Measurements from ENCODE around the gene EHMT1.
A peak's percentile ranks its signal among the peaks of the same experiment; 100 is the strongest.

The EHMT1 gene

DNA sequence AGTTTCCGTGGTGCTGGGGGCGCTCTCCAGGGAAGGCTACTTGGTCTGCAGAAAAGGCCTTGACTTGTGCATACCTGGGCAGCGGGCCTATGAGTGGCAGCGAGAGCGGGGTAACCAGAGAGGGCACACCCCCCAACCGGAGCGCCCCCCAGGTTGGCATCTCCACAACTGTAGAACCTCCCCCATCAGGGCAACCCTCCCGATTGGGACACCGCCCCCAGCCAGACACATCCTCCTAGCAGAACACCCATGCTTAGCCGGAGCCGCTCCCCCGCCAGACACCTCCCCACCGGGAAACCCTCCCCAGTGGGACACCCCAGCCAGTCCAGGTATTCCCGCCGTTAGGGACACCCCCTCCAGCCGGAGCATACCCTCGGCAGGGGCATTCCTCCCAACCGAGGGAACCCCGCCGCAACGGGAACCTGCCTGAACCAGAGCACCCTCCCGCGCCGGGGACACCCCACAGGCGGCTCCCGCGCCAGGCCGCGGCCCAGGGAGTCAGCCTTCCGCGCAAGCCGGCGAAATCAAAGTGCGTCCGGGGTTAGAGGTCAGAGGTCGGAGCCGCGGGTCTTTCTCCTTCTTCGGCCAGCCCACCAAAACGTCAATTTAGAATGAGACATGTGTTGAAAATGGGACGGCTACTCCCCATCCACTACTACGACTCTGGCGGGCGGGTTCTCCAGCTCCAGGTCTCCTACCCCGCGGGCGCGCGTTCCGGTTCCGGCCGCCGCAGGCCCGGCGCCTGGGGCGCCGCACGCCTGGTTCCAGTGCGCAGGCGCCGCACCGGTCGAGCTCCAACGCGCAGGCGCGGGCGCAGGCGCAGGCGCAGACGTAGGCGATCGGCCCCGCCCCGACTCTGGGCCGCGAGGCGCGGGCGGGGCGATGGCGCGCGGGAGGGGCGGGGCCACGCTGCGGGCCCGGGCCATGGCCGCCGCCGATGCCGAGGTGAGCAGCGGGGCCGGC lies at the start of gene EHMT1:
TSS of gene EHMT1 (plus strand) at position 901 of the 963 bp plus-strand sequence. CDS start at position 925, 24 bp downstream.
- peak; percentile 90 to 91 for DNase-seq

GRCh38 chr9:137569609-137570203 lies 49.1 kb upstream of the EHMT1 start:
- DNase-seq, result no peak

DNA sequence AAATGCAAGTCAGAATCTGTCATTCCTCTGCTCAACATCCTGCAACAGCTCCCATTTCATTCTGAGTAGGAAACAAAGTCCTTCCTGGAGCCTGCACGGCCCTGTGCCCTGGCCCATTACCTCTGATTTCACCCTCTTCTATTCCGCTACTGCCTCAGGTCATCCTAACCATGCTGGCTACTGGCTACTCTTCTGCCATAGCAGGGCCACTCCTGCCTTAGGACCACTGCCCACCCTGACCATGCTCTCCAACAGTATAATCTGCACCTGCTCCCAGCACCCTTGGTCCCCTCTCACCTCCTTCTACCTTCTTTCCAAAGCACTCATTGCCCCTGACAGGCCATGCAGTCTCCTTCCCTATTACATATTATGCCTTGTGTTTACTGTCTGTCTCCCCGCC lies 48.2 kb upstream of the EHMT1 start:
- no peak for DNase-seq

GRCh38 chr9:137574192-137574591 lies 44.6 kb upstream of the EHMT1 start:
- no peak for DNase-seq

- DNase-seq, result no peak
Measured at GRCh38 chr9:137575364-137575715, 43.5 kb upstream of the EHMT1 start.

DNA sequence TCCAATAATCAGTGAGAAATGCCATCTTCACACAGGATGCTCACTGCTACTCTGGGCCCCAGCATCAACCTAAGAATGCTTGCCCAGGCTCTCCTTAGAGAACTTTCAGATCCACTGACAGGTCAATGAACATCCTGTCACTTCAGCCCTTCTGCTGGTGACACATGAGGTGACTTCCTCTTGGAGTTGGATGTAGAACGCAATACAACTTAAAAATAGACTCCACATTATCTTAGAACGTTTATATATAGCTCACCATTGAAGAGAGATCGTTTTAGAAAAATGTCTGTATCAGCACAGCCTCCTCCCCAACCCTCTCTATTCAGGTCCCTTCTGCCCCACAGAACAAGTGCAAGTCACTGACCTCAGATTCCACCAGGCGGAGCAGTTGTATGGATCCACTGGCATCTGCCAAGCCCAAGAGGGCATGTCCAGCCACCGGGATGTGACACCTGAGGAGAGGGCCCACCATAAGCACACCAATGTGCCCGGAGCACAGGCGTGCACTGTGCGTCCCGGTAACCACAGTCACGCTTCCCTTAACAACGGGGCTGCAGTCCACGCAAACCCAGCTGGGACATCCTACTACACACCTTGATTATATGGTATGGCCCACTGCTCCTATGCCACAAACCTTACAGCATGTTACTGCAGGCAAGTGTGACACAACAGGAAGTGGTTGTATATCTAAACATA lies 42.9 kb upstream of the EHMT1 start:
- no peak for DNase-seq

GRCh38 chr9:137578518-137579258 lies 40.1 kb upstream of the EHMT1 start, which contains the start of gene DPH7:
Gene DPH7 (minus strand): TSS chr9:137578925. CDS start chr9:137578777, 148 bp downstream.
- peak; percentile 99 for DNase-seq

- no peak for DNase-seq
Measured at GRCh38 chr9:137579259-137579604, 39.6 kb upstream of the EHMT1 start.

DNA sequence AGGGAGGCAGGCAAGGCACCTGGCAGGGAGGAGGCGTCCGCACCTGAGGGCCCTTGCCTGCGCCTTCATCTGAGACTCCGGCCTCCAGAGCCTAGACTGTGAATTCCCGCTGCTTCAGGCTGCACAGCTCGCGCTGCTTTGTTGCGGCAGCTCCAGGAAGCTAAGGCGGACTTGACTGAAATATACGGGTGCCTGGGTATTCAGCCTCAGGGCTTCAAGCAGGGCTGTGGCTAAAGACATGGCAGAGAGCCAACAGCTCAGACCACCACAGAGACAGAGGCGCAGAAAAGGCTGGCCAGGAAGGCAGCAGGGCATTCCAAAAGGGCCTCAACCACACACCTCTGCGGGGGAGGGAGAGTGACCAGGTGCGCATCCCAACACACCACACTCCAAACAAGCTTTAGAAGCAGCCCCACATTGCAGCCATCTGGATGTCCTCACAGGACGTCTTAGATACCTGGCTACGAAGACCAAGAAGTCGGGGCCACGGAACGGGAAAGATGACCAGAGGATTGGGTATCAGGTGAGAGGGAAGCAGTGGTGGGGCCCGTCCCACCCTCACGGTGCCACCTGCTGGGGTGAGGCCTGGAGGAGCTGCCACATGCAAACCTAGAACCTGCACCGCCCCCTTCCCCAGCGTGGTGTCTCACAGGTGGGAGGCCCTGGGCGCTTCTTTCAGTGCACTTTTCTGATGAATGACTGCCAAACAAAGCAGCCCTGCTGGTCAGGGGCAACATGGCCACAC lies 38.4 kb upstream of the EHMT1 start:
- DNase-seq, result no peak

DNA sequence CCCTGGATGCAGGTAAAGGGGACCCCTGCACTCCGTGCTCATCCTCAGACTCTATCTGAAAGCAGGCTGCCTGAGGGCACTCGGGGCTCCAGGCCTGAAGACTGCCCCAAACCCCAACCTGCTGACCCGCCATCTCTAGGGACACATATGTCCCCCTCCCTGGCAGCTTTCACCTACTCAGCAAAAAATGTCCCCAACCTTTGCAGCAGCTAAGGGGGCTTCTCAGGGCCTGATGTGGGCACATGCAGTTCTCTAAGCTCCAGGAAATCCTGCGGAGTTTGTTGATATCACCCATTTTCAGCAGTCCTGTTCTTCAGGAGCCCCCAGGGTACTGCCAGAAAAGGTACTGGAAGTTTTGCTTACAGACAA lies 37.9 kb upstream of the EHMT1 start:
- DNase-seq, result no peak

DNA sequence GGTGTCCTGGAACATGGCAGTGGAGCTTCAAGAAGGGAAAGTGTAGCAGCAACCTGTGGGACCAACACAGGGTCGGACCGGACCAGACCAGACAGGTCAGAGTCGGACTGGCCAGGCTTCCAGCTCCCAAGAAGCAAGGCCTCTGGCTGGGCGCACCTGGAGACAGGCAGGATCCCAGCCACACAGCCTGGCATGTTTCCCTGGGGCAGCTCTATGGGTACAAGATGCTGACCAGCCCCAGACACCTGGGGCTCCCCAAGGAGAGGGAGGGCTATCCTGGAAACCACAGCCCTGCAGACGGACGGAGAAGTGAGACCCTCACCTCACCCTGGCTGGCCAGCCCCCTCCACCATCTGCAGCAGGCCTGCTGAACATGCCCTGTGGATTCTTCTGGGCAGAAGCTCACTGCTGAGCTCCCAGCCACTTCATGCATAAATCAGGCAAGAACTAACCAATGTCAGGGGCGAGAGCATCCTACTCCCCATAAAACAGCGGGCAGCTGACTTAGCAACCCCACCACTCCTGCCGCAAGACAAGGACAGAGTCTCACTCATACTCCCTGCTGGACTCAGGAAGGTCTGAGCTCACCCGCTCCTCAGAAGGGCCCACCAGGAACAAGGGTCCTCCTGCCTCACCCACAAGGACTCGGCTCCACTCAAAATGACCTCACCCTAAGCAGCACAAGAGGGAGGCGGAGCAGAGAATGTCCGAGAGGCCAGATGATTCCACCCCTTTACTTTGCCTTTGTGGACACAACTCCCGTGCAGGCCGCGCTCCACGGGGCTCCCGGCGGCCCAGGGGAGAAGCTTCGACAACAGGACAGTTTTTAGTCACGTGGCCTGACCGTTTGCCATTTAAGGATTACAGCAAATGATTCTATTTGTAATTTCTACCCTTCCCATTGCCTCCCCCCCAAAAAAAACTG lies 37.2 kb upstream of the EHMT1 start:
- no peak for DNase-seq

DNA sequence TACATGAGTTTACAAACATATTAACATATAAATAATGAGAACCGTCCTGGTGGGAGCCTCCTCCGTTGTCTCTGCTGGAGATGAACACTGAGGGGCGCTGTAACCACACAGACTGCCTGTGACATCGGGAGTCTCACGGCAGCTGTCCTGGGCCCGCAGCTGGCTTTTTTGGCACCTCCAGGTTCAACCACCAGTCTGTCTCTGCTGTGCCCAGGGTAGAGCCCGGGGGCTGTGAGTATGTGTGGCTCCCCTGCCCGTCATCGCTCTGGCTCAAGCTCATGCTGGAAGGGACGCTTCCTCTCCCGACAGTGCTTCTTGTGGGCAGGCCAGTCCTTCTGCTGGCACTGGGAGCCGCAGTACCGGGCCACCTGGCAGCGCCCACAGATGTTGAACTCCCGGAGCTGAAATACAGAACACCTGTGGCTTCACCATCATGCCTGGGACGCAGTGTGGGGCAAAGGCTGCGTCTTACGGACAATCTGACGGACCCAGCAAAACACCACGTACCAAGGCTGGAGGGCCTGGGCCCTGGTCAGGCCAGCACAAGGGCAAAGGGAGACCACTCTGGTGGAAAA lies 36.4 kb upstream of the EHMT1 start:
- no peak for DNase-seq

DNA sequence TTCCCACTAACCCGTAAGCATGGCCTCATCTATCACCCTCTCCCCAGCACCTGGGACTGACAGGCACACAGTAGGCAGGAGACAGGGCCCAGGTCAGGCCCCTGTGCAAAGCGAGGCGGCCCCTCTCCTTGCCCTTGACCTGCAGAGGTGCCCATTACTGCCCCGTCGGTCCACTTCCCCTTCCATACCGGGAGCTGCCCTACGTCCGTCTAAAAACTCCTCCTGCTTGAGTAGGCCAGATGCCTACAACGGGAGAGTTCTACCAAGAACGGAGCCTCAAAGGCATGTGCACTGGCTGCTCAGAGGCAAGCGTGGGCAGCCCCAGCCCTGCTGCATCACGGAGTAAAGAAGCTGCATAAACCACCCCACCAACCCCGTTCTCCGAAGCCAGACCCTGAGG lies 35.5 kb upstream of the EHMT1 start:
- DNase-seq, result no peak

- DNase-seq, result no peak
Measured at GRCh38 chr9:137583957-137584356, 34.8 kb upstream of the EHMT1 start.

- DNase-seq, result no peak
Measured at GRCh38 chr9:137586854-137587253, 32.0 kb upstream of the EHMT1 start.

- no peak for DNase-seq
Measured at GRCh38 chr9:137588311-137588710, 30.5 kb upstream of the EHMT1 start.

GRCh38 chr9:137588891-137589290 lies 29.9 kb upstream of the EHMT1 start:
- DNase-seq, result no peak

- DNase-seq, result no peak
Measured at GRCh38 chr9:137589441-137590122, 29.2 kb upstream of the EHMT1 start.

DNA sequence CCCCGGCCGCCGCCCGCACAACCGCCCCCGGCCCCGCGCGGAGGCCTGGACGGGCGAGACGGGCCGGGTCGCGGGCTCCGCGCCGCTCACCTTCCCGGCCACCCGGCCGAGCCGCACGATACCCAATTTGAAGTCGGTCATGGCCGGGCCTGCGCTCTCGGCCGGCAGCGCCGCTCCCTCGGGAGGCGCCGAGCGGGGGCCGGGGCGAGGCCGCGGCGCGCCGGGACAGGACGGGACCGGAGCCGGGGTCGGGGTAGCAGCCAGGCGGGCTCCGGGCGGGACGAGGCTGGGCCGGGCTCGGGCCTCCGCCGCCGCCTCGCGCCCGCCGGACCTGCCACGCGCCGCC lies 28.7 kb upstream of the EHMT1 start:
- DNase-seq, result no peak
